K562 (cell line): ENCODE measurements around the gene LGALS7. TPM values are rescaled to one million over a fixed set of nuclear protein-coding genes. Genes with fewer than 3 reads are reported as not detected.

Experiments
- BRD9 ChIP-seq: fragments of 450-650 bp; IDR thresholded peaks from 2 replicates; pipeline ENCODE4 v1.6.1; 2018; ENCODE audit warnings: low read depth; ENCODE audit not compliant: partially characterized antibody
- FOXJ2 ChIP-seq: fragments of 200-800 bp; sonication (Bioruptor generic); IDR thresholded peaks from 2 replicates; pipeline ENCODE4 v1.6.1; 2016; ENCODE audit warnings: missing genetic modification characterization, missing compliant biosample characterization
- HDAC8 ChIP-seq: fragments of 450-650 bp; IDR thresholded peaks from 2 replicates; pipeline ENCODE4 v1.6.1; 2016; ENCODE audit warnings: mild to moderate bottlenecking, missing genetic modification characterization, moderate library complexity, missing compliant biosample characterization
- HDGF ChIP-seq: fragments of 450-650 bp; IDR thresholded peaks from 2 replicates; pipeline ENCODE4 v1.6.1; 2016
- MAFK ChIP-seq: IDR thresholded peaks from 2 replicates; pipeline ENCODE4 v1.6.1; 2011; ENCODE audit warnings: low read length, improper control_type of control experiment
- NONO ChIP-seq, 2 experiments: fragments of 200-400 bp in 1 of 2; fragments of 450-650 bp in 1 of 2; formaldehyde crosslinking in 1 of 2; IDR thresholded peaks; 2 replicates each; pipeline ENCODE4 v1.6.1; 2017; ENCODE audit warnings: low read depth in 2 of 2, mild to moderate bottlenecking in 2 of 2, moderate library complexity in 2 of 2, low read length in 1 of 2
- POU5F1 ChIP-seq: fragments of 150-350 bp; IDR thresholded peaks from 2 replicates; pipeline ENCODE4 v1.6.1; 2014; ENCODE audit warnings: borderline replicate concordance, low read length, low read depth, mild to moderate bottlenecking; ENCODE audit not compliant: partially characterized antibody
- RFX5 ChIP-seq: IDR thresholded peaks from 2 replicates; pipeline ENCODE4 v1.6.1; 2011; ENCODE audit warnings: low read depth, mild to moderate bottlenecking, improper control_type of control experiment, low read length
- SAP30 ChIP-seq: fragments of 200-600 bp; sonication (generic); IDR thresholded peaks from 2 replicates; pipeline ENCODE4 v1.6.1; 2012; ENCODE audit warnings: borderline replicate concordance, low read depth, mild to moderate bottlenecking, moderate library complexity, low read length, control low read depth, inconsistent platforms; ENCODE audit not compliant: insufficient read depth, poor library complexity, severe bottlenecking
- SLC30A9 ChIP-seq: fragments of 250-450 bp; sonication (Bioruptor Pico); IDR thresholded peaks from 2 replicates; pipeline ENCODE4 v1.8.0; 2022; ENCODE audit warnings: mild to moderate bottlenecking, moderate library complexity
- SMAD2 ChIP-seq: fragments of 150-350 bp; IDR thresholded peaks from 2 replicates; pipeline ENCODE4 v1.6.1; 2014; ENCODE audit warnings: low read depth, mild to moderate bottlenecking, low read length
- TAF7 ChIP-seq: fragments of 450-650 bp; IDR thresholded peaks from 2 replicates; pipeline ENCODE4 v1.6.1; 2016; ENCODE audit warnings: missing genetic modification characterization, missing compliant biosample characterization
- ZNF407 ChIP-seq: fragments of 450-650 bp; IDR thresholded peaks from 2 replicates; pipeline ENCODE4 v1.6.1; 2016; ENCODE audit warnings: low read depth
- ZNF584 ChIP-seq: fragments of 200-800 bp; sonication (Bioruptor generic); IDR thresholded peaks from 2 replicates; pipeline ENCODE4 v1.6.1; 2016; ENCODE audit warnings: low read depth, mild to moderate bottlenecking, missing genetic modification characterization, missing compliant biosample characterization
- ZNF766 ChIP-seq: fragments of 200-800 bp; sonication (Bioruptor generic); conservative IDR thresholded peaks from 2 replicates; pipeline ENCODE4 v1.6.1; 2016; ENCODE audit warnings: missing genetic modification characterization, missing compliant biosample characterization
- polyA plus RNA-seq, 8 experiments: library from polyadenylated mRNA; depleted of rRNA in 4 of 8; stranded (reverse) in 5 of 8; unstranded in 3 of 8; fragments of >200 nt; fragmentation: Nextera tagmentation in 2 of 8; fragmentation: Illumina TruSeq in 1 of 8; extraction: Ambion mirVana in 2 of 8; extraction: Trizol in 1 of 8; gene quantifications; 2 replicates each; pipeline versions ENCODE4 v1.2.1 to v1.2.3, GENCODE V29; 2011 to 2014; ENCODE audit warnings: inconsistent platforms in 1 of 8, missing spikeins in 1 of 8
- total RNA-seq, 7 experiments: library from RNA; depleted of rRNA in 6 of 7; stranded (reverse); fragments of >200 nt in 6 of 7; fragmentation: Illumina TruSeq in 2 of 7; extraction: Trizol in 2 of 7; gene quantifications; 2 replicates each; pipeline versions ENCODE4 v1.2.1 to v1.2.3, GENCODE V29; 2011 to 2021; ENCODE audit warnings: low replicate concordance in 1 of 7
- TF ChIP-seq, protein P1 (sequence below): sonication (generic); formaldehyde crosslinking; IDR thresholded peaks from 2 replicates; pipeline ENCODE4 v1.8.1; 2023; ENCODE audit warnings: mild to moderate bottlenecking, missing genetic modification reagents
- TF ChIP-seq, protein P2 (sequence below): fragments of 250-450 bp; sonication (Bioruptor Pico); IDR thresholded peaks from 2 replicates; pipeline ENCODE4 v1.5.1; 2021; ENCODE audit warnings: mild to moderate bottlenecking

Gene LGALS7
- total and polyA plus RNA-seq, 9 of the 15 experiments (the other 6 are each of a cell fraction or from before 2014, with no cell fraction given): not detected

DNA sequence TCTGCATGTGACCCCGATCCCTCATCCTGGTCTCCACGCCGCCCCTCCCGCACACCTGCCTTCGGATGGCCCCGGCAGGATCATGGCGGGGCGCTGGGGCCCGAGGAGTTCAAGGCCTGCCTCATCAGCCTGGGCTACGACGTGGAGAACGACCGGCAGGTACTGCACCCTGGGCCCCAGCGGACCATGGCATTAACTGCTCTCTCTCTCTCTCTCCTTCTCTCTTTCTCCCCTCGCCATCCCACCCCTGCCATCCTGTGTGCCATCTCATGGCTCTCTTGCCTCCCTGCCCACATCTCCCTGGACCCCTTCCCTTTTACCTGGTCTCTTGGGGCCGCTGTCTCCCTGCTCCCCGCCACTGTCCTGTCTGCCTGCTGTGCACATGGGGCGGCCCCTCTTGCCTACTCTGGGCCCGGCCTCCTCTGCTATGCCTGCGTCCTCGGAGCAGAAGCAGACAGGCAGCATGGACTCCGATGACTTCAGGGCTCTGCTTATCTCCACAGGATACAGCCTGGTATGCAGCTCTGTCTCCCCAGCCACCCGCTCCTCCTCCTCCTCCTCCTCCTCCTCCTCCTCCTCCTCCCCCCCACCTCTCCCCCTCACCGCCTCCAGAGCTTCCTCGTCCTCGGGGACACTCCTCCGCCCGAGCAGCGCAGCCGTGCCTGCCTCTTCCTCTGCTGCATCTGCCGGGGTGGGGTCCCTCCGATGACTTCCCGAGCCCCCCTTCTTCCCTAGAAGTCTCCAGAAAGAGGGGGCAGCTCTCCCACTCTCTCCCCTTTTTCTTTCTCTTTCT lies 45.3 kb downstream of the LGALS7 start (continued):
- TF ChIP-seq SMAD2 (no peak), HDAC8 (no peak), SAP30 (no peak), TAF7 (tag) (no peak), MAFK (no peak), ZNF584 (CRISPR knock-in tag) (no peak), ZNF766 (CRISPR knock-in tag) (no peak), ZNF407 (no peak), RFX5 (no peak), NONO (IDR thresholded peaks at IDR 0.05; ENCODE audit: low read depth in 2 of 2, low read length in 1 of 2) (no peak), POU5F1 (no peak), SLC30A9 (CRISPR knock-in tag) (no peak), FOXJ2 (tag) (no peak), BRD9 (peak; percentile 73), HDGF (peak; percentile 97)
- TF ChIP-seq, protein P1, sequence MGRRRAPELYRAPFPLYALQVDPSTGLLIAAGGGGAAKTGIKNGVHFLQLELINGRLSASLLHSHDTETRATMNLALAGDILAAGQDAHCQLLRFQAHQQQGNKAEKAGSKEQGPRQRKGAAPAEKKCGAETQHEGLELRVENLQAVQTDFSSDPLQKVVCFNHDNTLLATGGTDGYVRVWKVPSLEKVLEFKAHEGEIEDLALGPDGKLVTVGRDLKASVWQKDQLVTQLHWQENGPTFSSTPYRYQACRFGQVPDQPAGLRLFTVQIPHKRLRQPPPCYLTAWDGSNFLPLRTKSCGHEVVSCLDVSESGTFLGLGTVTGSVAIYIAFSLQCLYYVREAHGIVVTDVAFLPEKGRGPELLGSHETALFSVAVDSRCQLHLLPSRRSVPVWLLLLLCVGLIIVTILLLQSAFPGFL (CRISPR knock-in tag): no peak
- TF ChIP-seq, protein P2, sequence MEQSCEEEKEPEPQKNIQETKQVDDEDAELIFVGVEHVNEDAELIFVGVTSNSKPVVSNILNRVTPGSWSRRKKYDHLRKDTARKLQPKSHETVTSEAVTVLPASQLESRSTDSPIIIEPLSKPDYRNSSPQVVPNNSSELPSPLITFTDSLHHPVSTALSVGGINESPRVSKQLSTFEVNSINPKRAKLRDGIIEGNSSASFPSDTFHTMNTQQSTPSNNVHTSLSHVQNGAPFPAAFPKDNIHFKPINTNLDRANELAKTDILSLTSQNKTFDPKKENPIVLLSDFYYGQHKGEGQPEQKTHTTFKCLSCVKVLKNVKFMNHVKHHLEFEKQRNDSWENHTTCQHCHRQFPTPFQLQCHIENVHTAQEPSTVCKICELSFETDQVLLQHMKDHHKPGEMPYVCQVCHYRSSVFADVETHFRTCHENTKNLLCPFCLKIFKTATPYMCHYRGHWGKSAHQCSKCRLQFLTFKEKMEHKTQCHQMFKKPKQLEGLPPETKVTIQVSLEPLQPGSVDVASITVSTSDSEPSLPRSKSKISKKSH (CRISPR knock-in tag): no peak
